Measurements from ENCODE around the gene CSNK1G1.

Gene CSNK1G1

DNA sequence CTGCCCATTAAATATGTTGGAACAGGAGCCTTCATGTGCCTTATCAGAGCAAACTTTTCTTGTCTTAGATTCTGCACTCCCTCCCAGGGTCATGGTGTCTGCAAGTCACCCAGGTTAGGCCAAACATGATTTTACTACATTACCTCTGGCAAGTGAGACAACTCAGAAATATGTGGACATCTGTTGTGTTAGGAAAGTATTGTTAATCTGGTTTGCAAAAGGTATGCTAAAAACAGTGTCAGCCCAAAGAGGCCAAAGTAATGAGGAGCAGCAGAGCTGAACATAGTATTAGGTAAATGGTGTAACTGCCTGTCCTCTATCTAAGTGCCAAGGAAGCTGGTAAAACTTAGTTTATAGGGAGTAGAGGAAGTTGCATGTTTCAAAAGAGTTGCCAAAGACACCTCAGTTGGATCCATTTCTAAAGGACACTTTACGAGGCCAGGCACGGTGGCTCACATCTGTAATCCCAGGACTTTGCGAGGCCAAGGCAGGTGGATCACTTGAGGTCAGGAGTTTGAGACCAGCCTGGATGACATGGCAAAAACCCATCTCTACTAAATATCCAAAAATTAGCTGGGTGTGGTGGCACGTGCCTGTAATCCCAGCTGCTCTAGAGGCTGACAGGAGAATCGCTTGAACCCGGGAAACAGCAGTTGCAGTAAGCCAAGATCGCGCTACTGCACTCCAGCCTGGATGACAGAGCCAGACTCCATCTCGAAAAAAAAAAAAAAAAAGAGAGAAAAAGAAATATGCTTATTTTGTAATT lies 170.6 kb downstream of the CSNK1G1 start:
- ATAC-seq, result no peak

DNA sequence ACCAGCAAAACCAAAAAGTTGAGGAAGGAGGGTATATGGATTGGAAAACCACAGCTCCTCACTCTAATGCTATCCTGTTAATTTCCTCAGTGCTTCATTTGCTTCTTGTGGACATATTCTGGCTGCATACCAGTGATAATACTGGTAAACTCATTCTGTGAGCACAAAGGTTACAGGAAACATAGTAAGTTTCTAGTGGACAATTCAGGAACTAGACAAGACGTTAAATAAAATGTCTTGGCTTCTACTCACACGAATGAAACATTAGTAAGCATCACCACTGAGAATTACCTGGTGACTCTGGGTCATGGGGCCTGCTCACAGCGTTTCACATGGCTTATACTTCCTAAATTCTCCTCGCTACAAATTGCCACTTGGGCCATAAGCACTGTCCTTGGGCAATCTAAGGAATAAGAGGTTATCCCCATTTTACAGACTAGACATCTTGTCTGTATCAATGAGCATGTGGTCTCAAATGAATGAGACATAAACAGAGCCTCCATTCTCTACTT lies 173.1 kb downstream of the CSNK1G1 start:
- ATAC-seq, result no peak

DNA sequence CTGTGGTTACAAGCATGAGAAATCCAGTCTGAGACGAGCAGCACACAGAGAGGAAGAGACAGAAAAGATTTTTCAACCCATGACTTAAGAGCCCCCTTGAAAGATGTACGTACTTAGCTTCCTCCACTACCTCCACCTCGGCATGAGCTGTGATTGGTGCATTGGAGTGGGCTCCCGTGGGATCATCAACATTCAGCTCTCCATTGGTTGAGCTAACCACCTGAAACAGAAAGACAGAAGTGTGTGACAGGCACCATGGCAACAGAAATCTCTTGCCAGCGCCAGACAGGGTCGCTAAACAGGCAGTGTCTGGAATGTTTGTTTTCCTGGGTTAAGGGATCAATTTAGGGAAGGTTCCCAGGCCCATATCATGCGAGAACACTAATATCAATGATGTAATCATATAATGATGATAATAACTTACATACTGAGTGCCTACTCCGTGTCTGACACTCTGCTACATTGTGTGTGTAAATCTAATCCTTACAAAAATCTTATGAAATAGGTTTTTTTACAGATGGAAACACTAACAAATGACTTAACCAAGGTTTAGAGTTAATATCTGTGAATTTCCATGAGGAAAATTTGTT lies 175.6 kb downstream of the CSNK1G1 start:
- ATAC-seq, result no peak

DNA sequence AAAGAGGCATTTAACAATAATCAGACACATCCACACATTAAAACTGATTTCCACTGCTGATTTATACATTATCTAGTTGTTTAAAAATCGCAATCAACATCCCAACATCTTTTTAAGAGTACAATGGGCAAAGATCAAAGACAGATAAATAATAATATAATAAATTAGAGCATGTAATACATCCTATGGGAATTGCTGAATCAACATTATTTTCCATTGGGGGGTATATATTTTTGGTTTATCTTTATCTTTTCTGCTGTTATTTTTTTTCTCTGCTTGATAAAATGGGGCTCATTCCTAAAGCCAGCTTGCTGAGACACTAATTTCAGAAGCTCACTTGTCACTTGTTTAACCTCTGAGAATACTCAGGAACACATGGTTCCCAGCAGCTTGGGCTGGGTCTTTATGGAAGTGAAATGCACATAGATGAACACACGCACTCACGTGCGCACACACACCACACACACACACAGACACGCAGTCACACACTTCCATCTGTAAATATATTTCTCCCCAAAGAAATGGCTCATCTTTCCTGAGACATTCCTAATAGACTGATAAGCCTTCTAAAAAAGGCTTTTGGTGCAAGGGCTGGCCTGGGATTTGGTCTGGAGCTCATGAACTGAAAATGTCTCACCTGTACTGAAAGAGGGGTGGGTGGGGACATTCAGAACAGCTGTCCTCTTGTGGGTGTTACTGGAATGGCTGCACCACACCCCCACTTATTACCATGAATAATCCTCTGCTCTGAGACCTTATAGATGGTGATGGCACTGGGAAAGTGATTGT lies 189.7 kb downstream of the CSNK1G1 start:
- ATAC-seq, result no peak

DNA sequence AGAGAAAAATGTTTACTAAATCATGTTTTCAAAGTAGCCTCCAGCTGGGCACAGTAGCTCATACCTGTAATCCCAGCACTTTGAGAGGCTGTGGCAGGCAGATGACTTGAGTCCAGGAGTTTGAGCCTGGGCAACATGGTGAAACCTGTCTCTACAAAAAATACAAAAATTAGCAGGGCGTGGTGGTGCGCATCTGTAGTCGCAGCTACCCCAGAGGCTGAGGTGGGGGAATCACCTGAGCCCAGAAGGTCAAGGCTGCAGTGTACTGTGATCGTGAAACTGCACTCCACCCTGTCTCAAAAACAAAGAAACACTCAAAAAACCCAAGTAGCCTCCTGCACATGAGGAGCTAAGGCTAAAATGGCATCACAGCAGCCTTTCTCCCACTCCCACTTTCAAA lies 191.5 kb downstream of the CSNK1G1 start:
- ATAC-seq, result no peak

DNA sequence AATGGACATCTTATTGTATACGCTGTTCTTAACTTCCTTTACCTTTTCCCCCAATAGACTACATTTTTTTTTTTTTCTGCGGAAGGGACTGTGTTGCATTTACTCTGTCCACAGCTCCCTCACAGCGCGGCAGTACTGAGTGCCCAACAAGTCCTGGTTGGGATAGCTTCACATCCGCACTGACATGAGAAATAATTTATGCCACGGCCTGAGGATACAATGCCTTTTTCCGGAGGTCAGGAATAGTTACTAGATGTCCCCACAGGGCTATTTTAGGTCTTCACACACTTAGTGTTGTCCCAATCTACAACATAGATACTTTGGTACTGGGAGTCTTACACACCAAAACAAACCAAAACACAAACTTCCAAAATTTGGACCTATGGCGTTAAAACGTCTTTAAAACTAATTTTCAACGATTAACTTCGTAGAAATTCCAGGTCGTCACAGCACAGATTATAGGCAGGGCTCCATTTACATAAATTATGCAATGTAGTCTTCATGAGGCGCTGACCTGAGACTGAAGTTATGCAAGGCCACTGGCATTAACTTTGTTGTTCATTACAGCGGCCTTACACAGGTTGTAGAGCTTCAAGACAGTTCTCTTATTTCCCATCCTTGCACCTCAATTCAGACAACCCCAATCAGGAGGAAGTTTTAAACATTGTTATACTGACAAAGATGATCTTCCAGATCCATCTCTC lies 192.2 kb downstream of the CSNK1G1 start:
- ATAC-seq, result no peak

DNA sequence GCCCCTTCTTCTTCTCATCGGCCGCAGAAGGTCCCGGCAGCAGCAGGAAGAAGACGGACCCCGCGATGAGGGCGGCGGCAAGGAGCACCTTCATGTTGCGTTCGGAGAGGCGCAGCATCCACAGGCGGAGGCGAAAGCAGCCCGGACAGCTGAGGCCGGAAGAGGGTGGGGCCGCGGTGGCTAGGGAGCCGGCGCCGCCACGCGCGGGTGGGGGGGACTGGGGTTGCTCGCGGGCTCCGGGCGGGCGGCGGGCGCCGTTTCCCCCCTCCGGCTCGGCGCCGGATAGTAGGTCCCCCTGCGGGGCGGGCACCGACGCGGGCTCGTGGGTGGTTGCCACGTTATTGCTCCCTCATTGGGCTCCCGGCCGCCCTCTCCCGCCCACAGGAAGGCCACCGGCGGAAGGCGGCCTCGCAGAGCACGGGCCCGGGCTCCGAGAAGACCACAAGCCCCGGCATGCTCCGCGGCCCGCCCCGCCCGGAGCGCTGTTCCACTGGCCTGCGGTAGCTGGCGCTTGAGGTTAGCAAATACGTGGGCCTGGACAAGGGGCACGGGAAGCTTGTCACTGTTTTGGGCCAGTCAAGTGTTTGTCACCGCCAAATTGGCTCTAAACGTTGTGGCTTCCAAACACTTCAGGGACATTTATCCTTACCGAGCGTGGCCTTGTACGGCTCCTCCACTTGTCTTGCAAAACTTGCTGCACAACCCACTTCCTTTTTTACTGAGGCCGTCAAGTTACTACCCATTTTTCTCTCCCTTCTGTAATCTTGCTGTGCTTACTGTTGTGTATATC lies 192.9 kb downstream of the CSNK1G1 start, which contains the start of gene PPIB:
Gene PPIB, minus strand, starts transcription at position 154 of the 790 bp plus-strand sequence. Its CDS starts 36 bp downstream, at position 118.
- peak; percentile 95 to 97 for ATAC-seq

DNA sequence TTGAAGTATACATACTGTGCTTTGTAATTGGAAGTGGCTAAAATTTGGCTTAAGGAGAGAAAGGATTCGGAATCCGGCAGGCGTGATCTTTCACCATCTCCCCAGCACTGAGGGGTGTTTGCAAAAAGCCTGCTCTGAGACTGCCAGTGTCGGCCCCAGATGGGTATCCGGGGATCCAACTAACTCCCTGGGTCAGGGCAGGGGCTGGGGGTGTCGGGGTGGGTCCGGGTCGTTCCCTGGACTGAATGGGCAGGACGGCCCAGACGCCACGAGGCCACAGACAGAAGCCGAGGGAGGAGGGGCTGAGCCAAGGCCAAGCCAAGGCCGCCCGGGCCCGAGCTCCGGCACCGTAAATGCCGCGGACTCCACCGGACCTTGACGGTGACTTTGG lies 193.5 kb downstream of the CSNK1G1 start:
- peak; percentile 4 to 12 for ATAC-seq

DNA sequence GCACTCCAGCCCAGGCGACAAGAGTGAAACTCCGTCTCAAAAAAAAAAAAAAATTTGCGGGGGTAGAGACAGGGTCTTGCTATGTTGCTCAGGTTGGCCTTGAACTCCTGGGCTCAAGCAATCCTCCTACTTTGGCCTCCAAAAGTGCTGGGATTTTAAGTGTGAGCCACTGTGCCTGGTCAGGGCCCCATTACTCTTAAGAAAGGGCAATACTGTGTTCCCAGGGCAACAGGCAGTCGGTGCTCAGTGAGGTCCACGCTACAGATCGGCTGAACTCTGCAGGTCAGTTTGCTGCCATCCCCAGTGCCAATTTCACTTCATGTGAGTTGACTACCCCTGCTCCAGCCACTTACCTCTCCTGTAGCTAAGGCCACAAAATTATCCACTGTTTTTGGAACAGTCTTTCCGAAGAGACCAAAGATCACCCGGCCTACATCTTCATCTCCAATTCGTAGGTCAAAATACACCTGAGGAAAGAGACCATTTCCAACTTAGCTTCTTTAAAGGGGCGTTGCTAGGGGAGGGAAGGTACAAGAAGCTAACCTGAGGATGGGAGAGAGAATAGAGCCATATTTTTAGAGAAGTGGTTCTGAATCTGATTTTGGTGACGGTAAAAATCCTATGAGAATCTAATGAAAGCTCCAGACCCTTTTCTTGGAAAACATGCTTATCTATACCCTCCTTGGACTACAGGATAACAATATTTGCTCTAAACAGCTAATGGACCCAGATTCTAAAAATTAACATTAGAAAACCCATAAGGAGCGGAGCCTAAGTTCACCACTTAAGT lies 194.1 kb downstream of the CSNK1G1 start:
- no peak for ATAC-seq

DNA sequence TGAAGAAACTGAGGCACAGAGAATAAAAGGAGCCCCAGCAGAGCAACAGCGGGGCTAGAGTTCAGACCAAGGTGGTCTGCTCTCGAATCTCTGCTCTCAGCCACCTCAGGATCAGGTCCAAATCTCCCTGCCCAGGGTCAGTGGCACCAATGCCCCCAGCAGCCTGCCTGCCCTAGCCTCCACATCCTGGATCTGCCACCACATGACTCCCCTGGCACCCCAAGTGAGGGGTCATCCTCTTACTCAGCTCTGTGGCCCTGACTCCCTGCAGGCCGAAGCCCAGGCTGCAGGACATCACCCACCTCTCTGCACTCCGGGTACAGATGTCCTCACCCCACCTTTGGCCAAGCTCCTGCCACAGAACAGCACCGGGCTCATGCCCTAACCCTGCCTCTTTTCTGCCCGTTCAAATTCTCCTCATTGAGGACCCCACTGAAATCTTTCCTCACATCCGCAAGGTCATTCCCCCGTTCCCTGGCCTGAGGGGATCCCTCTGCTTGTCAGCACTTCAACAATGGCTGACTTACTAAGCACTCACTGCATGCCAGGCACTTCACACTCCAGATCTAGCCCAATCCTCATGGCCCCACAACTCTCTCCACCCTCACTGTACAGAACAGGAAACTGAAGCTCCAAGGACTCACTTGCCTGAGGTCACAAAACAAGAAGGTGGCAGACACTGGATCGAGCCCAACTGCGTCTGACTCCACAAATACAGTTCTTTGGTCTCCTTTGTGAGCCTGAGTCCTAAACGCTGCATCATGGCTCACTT lies 197.4 kb downstream of the CSNK1G1 start:
- no peak for ATAC-seq

DNA sequence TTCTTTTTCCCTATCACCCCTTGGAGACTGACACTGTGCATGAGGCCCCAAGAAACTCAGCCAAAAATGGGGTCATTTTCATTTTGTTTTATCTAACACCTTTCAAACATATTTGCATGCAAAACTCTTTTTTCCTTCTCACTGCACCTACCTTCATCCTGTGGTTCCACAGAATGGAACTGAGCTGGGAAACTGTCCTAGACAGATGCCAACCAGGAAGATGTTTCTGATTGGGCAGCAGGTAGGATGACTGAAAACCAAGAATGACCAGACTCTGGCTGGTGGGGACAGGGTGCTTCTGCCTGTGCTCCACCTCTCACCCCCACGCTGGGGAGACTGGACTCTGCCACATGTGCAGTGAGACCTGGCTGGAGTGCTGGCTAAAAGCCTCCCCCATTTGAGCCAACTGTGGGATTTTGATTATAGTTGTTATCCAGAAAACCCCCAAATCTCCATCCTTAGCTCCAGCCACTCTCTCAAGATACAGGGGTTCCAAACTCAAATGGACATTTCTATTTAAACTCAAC lies 198.3 kb downstream of the CSNK1G1 start:
- no peak for ATAC-seq

DNA sequence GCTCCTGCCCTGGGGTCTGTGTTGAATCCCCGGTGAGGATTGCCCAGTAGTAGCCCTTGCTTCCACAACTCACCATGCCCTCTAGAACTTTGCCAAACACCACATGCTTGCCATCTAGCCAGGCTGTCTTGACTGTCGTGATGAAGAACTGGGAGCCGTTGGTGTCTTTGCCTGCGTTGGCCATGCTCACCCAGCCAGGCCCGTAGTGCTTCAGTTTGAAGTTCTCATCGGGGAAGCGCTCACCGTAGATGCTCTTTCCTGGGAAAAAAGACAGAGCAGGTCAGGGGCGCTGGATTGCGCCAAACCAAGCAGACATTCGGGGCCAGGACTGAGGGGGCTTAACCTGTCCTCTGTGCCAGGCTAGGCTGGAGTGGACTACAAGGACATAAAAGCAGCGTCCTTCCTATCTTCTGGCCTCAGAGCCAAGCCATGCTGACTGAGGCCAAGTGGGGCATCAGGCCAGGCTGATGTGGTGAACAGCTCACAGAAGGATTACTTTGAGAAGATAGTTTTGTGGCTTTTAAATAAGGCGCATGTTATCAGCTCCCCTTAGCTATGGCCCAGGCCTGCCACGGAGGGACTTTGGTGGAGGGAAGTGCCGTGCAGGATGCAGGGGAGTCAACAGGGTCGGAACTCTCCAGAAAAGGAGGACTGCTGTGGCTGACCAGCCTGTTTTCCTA lies 199.2 kb downstream of the CSNK1G1 start:
- ATAC-seq, result no peak

DNA sequence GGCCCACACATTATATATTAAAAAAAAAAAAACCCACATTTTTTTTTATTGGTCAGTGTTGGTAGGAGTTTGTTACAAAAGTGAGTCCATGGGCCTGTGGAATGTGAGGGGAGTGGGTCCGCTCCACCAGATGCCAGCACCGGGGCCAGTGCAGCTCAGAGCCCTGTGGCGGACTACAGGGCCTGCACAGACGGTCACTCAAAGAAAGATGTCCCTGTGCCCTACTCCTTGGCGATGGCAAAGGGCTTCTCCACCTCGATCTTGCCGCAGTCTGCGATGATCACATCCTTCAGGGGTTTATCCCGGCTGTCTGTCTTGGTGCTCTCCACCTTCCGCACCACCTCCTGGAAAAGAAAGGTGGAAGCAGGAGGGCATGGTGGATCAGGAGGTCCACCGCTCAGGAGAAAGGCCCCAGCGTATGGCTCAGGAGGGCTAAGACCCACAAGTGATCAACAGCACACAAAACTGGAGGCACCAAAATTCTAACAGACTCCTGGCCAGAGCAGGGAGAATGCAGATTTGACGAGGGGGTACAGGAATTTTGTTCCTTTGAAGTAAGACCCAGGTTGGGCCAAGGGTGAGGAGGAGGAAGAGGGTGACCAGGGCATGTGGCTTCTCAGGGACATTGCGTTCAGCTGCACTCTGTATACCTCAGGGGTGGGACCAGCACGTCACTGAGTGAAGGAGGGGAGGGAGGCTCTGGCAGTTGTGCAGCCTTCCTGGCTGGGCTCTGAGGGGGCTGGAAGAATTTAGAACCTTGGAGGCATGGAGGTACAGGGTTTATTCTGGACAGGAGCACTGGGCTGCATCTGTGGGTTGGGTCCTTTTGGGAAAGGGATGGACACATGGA lies 199.9 kb downstream of the CSNK1G1 start:
- ATAC-seq, result no peak

DNA sequence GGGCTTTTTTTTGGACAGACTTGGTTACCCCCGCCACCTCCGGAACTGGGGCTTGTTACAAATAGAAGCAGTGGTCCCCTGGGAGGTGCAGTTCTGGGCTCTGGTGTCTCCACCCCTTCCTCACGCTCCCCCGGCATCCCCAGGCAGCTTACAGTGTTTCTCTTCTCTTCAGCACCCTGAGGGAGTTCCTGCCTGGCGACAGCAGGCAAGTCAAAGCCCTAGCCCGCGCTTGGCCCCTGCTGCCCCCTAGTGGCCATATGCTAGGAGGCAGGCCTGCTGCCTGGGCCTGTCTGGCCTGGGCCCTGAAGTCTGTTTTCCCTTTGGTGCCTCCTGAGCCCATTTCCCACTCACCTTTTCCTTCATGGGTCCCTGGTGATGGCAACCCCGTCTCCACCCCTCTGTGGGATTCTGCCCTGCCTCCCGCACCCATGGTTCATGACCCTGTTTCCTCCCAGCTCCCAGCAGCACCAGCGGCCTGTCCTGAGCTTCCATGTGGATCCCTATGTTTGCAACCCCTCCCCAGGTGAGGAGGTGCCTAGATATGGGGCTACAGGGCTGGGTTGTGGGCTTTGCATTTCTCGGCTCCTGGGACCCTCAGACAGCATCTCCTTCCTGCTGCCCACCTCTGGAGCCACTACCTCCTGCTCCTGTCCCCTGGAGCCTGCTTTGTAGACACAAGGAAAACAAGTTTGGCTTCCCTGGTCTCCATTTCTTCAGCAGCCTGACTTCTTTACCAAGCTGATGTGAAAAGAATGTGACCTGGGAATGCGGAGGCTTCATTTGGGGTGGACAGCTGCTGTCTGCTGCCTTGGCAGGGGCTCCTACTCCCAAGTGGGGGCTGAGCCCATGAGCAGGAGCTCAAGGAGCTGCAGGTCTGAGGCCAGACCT lies 202.2 kb downstream of the CSNK1G1 start:
- peak; percentile 87 to 90 for ATAC-seq

DNA sequence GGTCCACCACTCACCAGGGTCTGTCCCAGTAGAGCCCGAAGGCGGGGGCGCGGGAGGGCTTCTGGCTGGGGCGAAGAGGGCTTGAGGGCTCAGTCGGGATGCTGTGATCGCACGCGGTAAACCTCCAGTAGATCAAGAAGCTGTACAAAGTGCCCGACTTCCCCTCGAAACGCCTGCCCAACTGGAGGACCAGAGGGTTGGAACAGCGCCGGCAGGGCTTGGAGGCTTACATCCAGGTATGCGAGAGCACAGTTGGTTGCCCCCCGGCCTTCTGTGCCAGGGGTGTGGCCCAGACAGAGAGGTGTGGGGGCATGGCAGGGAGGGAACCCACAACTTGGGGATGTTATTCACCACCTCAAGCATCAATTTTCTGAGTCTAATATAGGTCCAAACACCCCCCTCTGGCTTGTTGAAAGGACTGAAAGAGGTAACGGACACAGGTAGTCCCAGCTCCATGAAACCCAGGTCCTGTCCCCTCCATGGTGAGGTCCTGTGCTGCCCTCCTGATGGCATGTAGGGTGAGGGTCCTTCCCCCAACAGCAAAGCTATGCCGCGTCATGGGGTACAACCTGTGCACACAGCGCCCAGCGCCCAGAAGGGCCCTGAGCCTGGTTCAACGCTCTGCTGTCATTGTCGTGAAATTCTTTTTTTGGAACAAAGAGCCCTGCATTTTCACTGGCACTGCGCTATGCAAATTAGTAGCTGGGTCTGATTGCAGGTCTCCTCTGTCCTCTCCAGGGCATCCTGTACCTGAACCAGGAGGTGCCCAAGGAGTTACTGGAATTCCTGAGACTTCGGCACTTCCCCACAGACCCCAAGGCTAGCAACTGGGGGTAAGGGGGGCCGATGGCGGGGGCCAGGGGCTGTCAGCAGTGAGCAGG lies 203.2 kb downstream of the CSNK1G1 start:
- no peak for ATAC-seq

All from activated CD4-positive, CD25-positive, alpha-beta regulatory T cell treated with anti-CD3 and anti-CD28 coated beads, Interleukin-2, amount 50 U/mL, for 24 hours (primary cell).